Neural cell (in vitro differentiated cells): ENCODE measurements around the gene PC. TPM values are rescaled to one million over a fixed set of nuclear protein-coding genes. Genes with fewer than 3 reads are reported as not detected.
A peak's percentile ranks its signal among the peaks of the same experiment; 100 is the strongest.

Experiments used
- H2AFZ ChIP-seq: fragments of 200-600, 300-800 bp; sonication (generic), shearing (Covaris generic); 2 replicates; pipeline ENCODE4 v1.6.0; 2014; ENCODE audit warnings: low read depth, mild to moderate bottlenecking, antibody characterized with exemption, low read length, moderate library complexity
- H3F3A ChIP-seq: fragments of 200-600 bp; shearing (Covaris generic); 2 replicates; pipeline ENCODE4 v1.6.1; 2016; ENCODE audit warnings: mild to moderate bottlenecking, moderate library complexity, mixed read lengths, antibody characterized with exemption, low read length; ENCODE audit not compliant: insufficient read depth, poor library complexity, severe bottlenecking
- H3K27ac ChIP-seq: fragments of 200-600, 300-800 bp; sonication (generic), shearing (Covaris generic); 2 replicates; pipeline ENCODE4 v1.5.1; 2014; ENCODE audit warnings: mild to moderate bottlenecking, low read length, moderate library complexity
- H3K27me3 ChIP-seq: fragments of 300-800, 200-600 bp; sonication (generic), shearing (Covaris generic); 2 replicates; pipeline ENCODE4 v1.6.0; 2014; ENCODE audit warnings: mild to moderate bottlenecking, low read depth, low read length, moderate library complexity; ENCODE audit not compliant: insufficient read depth
- H3K36me3 ChIP-seq: fragments of 300-800, 200-600 bp; sonication (generic), shearing (Covaris generic); 2 replicates; pipeline ENCODE4 v1.5.1; 2014; ENCODE audit warnings: mild to moderate bottlenecking, antibody characterized with exemption, low read length, moderate library complexity; ENCODE audit not compliant: insufficient read depth
- H3K4me2 ChIP-seq: fragments of 300-800, 200-600 bp; sonication (generic), shearing (Covaris generic); 2 replicates; pipeline ENCODE4 v1.6.0; 2014; ENCODE audit warnings: mild to moderate bottlenecking, low read length
- H3K4me3 ChIP-seq: fragments of 300-800, 200-600 bp; sonication (generic), shearing (Covaris generic); 2 replicates; pipeline ENCODE4 v1.5.1; 2014; ENCODE audit warnings: mild to moderate bottlenecking, low read length, moderate library complexity
- H3K79me2 ChIP-seq: fragments of 200-600 bp; shearing (Covaris generic); replicated peaks from 2 replicates; pipeline ENCODE4 v1.6.0; 2014; ENCODE audit warnings: mild to moderate bottlenecking, low read length, moderate library complexity; ENCODE audit not compliant: insufficient read depth
- H3K9ac ChIP-seq: fragments of 300-800, 200-600 bp; sonication (generic), shearing (Covaris generic); 2 replicates; pipeline ENCODE4 v1.6.1; 2016; ENCODE audit warnings: mild to moderate bottlenecking, low read length, mixed read lengths
- H3K9me2 ChIP-seq: fragments of 200-600 bp; shearing (Covaris generic); 2 replicates; pipeline ENCODE4 v1.6.1; 2016; ENCODE audit warnings: mild to moderate bottlenecking, low read length, mixed read lengths; ENCODE audit not compliant: insufficient read depth
- H3K9me3 ChIP-seq: fragments of 200-600, 300-800 bp; sonication (generic), shearing (Covaris generic); 2 replicates; pipeline ENCODE4 v1.6.1; 2016; ENCODE audit warnings: mild to moderate bottlenecking, mixed run types, low read length, moderate library complexity, mixed read lengths
- H4K20me1 ChIP-seq: fragments of 200-600 bp; shearing (Covaris generic); 2 replicates; pipeline ENCODE4 v1.6.1; 2016; ENCODE audit warnings: mild to moderate bottlenecking, mixed run types; ENCODE audit not compliant: insufficient read depth
- EP300 ChIP-seq: fragments of 450-650 bp; conservative IDR thresholded peaks from 2 replicates; pipeline ENCODE4 v1.6.1; 2014; ENCODE audit warnings: antibody characterized with exemption, mild to moderate bottlenecking, moderate library complexity; ENCODE audit not compliant: poor library complexity, severe bottlenecking
- EZH2 ChIP-seq: fragments of 200-600, 300-800 bp; shearing (Covaris generic), sonication (generic); IDR thresholded peaks from 2 replicates; pipeline ENCODE4 v1.6.1; 2014; ENCODE audit warnings: antibody characterized with exemption, low read length, borderline replicate concordance, mild to moderate bottlenecking; ENCODE audit not compliant: insufficient read depth, poor library complexity, severe bottlenecking
- MXI1 ChIP-seq: fragments of 450-650 bp; conservative IDR thresholded peaks from 2 replicates; pipeline ENCODE4 v1.6.1; 2014; ENCODE audit warnings: antibody characterized with exemption, mild to moderate bottlenecking; ENCODE audit not compliant: poor library complexity, severe bottlenecking
- POLR2AphosphoS5 ChIP-seq: IDR thresholded peaks from 2 replicates; pipeline ENCODE4 v1.6.1; 2012
- RAD21 ChIP-seq: fragments of 450-650 bp; conservative IDR thresholded peaks from 2 replicates; pipeline ENCODE4 v1.6.1; 2014; ENCODE audit warnings: antibody characterized with exemption, mild to moderate bottlenecking, moderate library complexity
- SMC3 ChIP-seq: fragments of 450-650 bp; conservative IDR thresholded peaks from 2 replicates; pipeline ENCODE4 v1.6.1; 2014; ENCODE audit warnings: antibody characterized with exemption, mild to moderate bottlenecking, moderate library complexity; ENCODE audit not compliant: poor library complexity
- TAF1 ChIP-seq: IDR thresholded peaks from 2 replicates; pipeline ENCODE4 v1.6.1; 2012; ENCODE audit warnings: low read depth
- polyA plus RNA-seq: library from polyadenylated mRNA; depleted of rRNA; stranded (reverse); fragments of >200 nt; gene quantifications from 2 replicates; pipeline ENCODE4 v1.2.3, GENCODE V29; 2014
- TF ChIP-seq, protein P1 (sequence below): fragments of 450-650 bp; IDR thresholded peaks from 2 replicates; pipeline ENCODE4 v1.5.1; 2014; ENCODE audit warnings: antibody characterized with exemption, mild to moderate bottlenecking, moderate library complexity; ENCODE audit not compliant: poor library complexity, severe bottlenecking
- TF ChIP-seq, protein P2 (sequence below): IDR thresholded peaks from 2 replicates; pipeline ENCODE4 v1.6.1; 2012; ENCODE audit warnings: borderline replicate concordance

Gene PC
- polyA plus RNA-seq, 1 donor from 2014 or later = 8.9 TPM

DNA sequence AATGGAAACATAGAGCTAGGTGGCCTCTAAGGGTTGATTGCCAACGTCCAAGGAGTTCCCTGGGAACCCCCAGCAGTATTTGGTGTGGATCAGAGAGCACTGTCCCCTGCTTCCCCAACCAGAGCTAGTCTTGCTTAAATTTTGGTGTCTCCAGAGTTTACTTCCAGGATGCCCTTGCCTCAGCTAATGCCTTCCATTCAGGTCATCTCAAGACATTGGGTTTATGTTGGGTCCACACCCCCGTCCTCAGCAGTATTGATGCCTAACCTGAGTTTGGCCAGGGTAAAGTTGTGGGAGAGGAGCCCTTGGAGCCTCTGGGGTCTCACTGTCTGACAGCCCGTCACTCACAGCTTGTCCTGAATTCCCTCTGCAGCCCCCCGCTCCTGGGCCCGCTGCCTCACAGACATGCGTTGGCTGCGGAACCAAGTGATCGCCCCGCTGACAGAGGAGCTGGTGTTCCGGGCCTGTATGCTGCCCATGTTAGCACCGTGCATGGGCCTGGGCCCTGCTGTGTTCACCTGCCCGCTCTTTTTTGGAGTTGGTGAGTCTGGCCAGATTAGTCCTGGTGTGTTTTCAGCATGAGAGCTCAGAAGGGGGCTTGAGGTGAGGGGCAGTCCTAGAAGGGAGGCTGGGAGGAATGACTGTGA, 113.6 kb downstream of the PC start:
- Histone ChIP-seq H4K20me1 (no peaks in the 10 kb centered on the region), H3K36me3 (no peaks in the 10 kb centered on the region), H3F3A (no peaks in the 10 kb centered on the region)

DNA sequence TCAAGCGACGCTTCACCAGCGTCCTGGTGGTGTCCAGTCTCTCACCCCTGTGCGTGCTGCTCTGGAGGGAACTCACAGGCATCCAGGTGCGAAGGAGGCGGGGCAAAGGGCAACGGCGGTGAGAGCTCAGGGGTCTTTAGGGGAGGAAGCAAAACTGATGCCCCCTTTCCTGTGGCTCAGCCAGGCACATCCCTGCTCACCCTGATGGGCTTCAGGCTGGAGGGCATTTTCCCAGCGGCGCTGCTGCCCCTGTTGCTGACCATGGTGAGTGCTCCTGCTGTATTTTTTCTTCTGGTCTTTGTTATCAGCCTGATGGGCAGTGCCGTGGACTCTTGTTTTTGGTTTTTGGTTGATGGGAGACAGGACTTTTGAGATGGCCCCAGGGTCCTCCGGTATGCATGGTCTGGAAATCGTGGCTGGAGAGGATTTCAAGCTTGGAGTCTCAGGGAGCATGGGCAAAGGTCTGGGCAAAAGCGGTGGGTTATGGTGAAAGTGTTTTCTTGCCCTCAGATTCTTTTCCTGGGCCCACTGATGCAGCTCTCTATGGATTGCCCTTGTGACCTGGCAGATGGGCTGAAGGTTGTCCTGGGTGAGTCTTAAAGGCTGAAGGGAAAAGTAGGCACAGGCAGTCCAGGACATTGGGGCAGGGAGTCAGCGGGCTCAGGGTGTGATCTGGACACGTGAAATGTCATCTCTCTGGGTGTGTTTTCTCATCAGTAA, 114.2 kb downstream of the PC start:
- Histone ChIP-seq H3K9me3 (no peaks in the 10 kb centered on the region), H3K4me3 (peak overlapping the region; percentile 89), H3K9ac (peak overlapping the region; percentile 88), H2AFZ (peak overlapping the region; percentile 65), H4K20me1 (no peaks in the 10 kb centered on the region), H3K9me2 (no peaks in the 10 kb centered on the region), H3K27ac (peak overlapping the region; percentile 86), H3K4me2 (peak overlapping the region; percentile 99), H3F3A (no peaks in the 10 kb centered on the region), H3K36me3 (no peaks in the 10 kb centered on the region), H3K79me2 (peaks cover 24% of the 10 kb centered on the region), H3K27me3 (no peaks in the 10 kb centered on the region)
- no peak for TF ChIP-seq MXI1

More for the DNA sequence above, 113.6 kb downstream of the PC start:
- H3K9me3 ChIP-seq = no peaks in the 10 kb centered on the region
- no peak overlapping the region for H3K27ac ChIP-seq
- no peak overlapping the region for H2AFZ ChIP-seq
- no peaks in the 10 kb centered on the region for H3K27me3 ChIP-seq
- peak overlapping the region; percentile 89 for H3K4me3 ChIP-seq
- H3K4me2 ChIP-seq = peak overlapping the region; percentile 99
- H3K9me2 ChIP-seq = no peaks in the 10 kb centered on the region
- peaks cover 24% of the 10 kb centered on the region for H3K79me2 ChIP-seq
- H3K9ac ChIP-seq = peak overlapping the region; percentile 88
- TF ChIP-seq TAF1 = no peak
- TF ChIP-seq RAD21 = no peak
- no peak for TF ChIP-seq EP300
- TF ChIP-seq, protein P1, sequence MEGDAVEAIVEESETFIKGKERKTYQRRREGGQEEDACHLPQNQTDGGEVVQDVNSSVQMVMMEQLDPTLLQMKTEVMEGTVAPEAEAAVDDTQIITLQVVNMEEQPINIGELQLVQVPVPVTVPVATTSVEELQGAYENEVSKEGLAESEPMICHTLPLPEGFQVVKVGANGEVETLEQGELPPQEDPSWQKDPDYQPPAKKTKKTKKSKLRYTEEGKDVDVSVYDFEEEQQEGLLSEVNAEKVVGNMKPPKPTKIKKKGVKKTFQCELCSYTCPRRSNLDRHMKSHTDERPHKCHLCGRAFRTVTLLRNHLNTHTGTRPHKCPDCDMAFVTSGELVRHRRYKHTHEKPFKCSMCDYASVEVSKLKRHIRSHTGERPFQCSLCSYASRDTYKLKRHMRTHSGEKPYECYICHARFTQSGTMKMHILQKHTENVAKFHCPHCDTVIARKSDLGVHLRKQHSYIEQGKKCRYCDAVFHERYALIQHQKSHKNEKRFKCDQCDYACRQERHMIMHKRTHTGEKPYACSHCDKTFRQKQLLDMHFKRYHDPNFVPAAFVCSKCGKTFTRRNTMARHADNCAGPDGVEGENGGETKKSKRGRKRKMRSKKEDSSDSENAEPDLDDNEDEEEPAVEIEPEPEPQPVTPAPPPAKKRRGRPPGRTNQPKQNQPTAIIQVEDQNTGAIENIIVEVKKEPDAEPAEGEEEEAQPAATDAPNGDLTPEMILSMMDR = no peak
- TF ChIP-seq, protein P2, sequence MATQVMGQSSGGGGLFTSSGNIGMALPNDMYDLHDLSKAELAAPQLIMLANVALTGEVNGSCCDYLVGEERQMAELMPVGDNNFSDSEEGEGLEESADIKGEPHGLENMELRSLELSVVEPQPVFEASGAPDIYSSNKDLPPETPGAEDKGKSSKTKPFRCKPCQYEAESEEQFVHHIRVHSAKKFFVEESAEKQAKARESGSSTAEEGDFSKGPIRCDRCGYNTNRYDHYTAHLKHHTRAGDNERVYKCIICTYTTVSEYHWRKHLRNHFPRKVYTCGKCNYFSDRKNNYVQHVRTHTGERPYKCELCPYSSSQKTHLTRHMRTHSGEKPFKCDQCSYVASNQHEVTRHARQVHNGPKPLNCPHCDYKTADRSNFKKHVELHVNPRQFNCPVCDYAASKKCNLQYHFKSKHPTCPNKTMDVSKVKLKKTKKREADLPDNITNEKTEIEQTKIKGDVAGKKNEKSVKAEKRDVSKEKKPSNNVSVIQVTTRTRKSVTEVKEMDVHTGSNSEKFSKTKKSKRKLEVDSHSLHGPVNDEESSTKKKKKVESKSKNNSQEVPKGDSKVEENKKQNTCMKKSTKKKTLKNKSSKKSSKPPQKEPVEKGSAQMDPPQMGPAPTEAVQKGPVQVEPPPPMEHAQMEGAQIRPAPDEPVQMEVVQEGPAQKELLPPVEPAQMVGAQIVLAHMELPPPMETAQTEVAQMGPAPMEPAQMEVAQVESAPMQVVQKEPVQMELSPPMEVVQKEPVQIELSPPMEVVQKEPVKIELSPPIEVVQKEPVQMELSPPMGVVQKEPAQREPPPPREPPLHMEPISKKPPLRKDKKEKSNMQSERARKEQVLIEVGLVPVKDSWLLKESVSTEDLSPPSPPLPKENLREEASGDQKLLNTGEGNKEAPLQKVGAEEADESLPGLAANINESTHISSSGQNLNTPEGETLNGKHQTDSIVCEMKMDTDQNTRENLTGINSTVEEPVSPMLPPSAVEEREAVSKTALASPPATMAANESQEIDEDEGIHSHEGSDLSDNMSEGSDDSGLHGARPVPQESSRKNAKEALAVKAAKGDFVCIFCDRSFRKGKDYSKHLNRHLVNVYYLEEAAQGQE = no peak
- TF ChIP-seq SMC3 = no peak
- no peak for TF ChIP-seq EZH2
- no peak for TF ChIP-seq POLR2AphosphoS5
- no peak for TF ChIP-seq MXI1
